ENCODE measurements around the gene SST.

GRCh38 chr3:187714404-187714979 is 44.3 kb upstream of the SST start:
- TF ChIP-seq, protein P1, sequence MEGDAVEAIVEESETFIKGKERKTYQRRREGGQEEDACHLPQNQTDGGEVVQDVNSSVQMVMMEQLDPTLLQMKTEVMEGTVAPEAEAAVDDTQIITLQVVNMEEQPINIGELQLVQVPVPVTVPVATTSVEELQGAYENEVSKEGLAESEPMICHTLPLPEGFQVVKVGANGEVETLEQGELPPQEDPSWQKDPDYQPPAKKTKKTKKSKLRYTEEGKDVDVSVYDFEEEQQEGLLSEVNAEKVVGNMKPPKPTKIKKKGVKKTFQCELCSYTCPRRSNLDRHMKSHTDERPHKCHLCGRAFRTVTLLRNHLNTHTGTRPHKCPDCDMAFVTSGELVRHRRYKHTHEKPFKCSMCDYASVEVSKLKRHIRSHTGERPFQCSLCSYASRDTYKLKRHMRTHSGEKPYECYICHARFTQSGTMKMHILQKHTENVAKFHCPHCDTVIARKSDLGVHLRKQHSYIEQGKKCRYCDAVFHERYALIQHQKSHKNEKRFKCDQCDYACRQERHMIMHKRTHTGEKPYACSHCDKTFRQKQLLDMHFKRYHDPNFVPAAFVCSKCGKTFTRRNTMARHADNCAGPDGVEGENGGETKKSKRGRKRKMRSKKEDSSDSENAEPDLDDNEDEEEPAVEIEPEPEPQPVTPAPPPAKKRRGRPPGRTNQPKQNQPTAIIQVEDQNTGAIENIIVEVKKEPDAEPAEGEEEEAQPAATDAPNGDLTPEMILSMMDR (IDR thresholded peaks at IDR 0.05): peak; percentile 83 to 94 (median 91)
- TF ChIP-seq POLR2AphosphoS5 (IDR thresholded peaks at IDR 0.05): no peak
